Liver (tissue), 9 donors: ENCODE measurements around the gene ZNF512. TPM values are rescaled to one million over a fixed set of nuclear protein-coding genes. Genes with fewer than 3 reads are reported as not detected.
A peak's percentile ranks its signal among the peaks of the same experiment; 100 is the strongest.
"Not testable (repeated sequence)": the region's sequence is repeated elsewhere in the genome, so short reads cannot be mapped to it uniquely, and the experiment has no call there.

Experiments
- DNase-seq: peaks from one replicate; pipeline ENCODE4 v3.0.0-alpha.2; 2017; ENCODE audit warnings: low spot score
- H3K27ac ChIP-seq, 2 donors: one replicate each; pipeline ENCODE4 v1.7.0; 2013; ENCODE audit warnings: inconsistent platforms in 2 of 2, low read length in 2 of 2, control low read depth in 1 of 2, low read depth in 1 of 2, mild to moderate bottlenecking in 1 of 2
- H3K27me3 ChIP-seq, 4 donors: one replicate each; pipeline versions ENCODE4 v1.6.1 to v1.7.0; 2013; ENCODE audit warnings: low read length in 3 of 4, inconsistent platforms in 1 of 4, mild to moderate bottlenecking in 1 of 4, moderate library complexity in 1 of 4; ENCODE audit not compliant: control insufficient read depth in 4 of 4, insufficient read depth in 4 of 4
- H3K36me3 ChIP-seq, 4 donors: one replicate each; pipeline versions ENCODE4 v1.6.1 to v1.7.0; 2013; ENCODE audit warnings: low read length in 3 of 4, mild to moderate bottlenecking in 3 of 4, low read depth in 1 of 4, moderate library complexity in 1 of 4; ENCODE audit not compliant: control insufficient read depth in 4 of 4, insufficient read depth in 3 of 4
- H3K4me1 ChIP-seq, 4 donors: one replicate each; pipeline versions ENCODE4 v1.6.1 to v1.7.0; 2013; ENCODE audit warnings: low read length in 3 of 4, mild to moderate bottlenecking in 3 of 4, moderate library complexity in 1 of 4; ENCODE audit not compliant: control insufficient read depth in 4 of 4, insufficient read depth in 4 of 4
- H3K4me3 ChIP-seq, 3 donors: one replicate each; pipeline versions ENCODE4 v1.6.1 to v1.7.0; 2013; ENCODE audit warnings: low read length in 3 of 3, control low read depth in 1 of 3, low read depth in 1 of 3, mild to moderate bottlenecking in 1 of 3
- H3K9ac ChIP-seq, 2 donors: one replicate each; pipeline ENCODE4 v1.7.0; 2013; ENCODE audit warnings: low read length in 2 of 2, mild to moderate bottlenecking in 2 of 2, moderate library complexity in 2 of 2, control low read depth in 1 of 2, low read depth in 1 of 2
- H3K9me3 ChIP-seq, 4 donors: one replicate each; pipeline versions ENCODE4 v1.6.1 to v1.7.0; 2013; ENCODE audit warnings: low read length in 3 of 4; ENCODE audit not compliant: control insufficient read depth in 4 of 4
- EGR1 ChIP-seq, 2 donors: IDR thresholded peaks; 2 replicates each; pipeline ENCODE4 v1.6.1; 2016 to 2018; ENCODE audit warnings: antibody characterized with exemption in 2 of 2, low read depth in 2 of 2
- FOXA1 ChIP-seq: IDR thresholded peaks from 2 replicates; pipeline ENCODE4 v1.6.1; 2016; ENCODE audit warnings: antibody characterized with exemption
- FOXA2 ChIP-seq: IDR thresholded peaks from 2 replicates; pipeline ENCODE4 v1.6.1; 2016; ENCODE audit warnings: antibody characterized with exemption
- GABPA ChIP-seq, 2 donors: IDR thresholded peaks in 1 of 2; conservative IDR thresholded peaks in 1 of 2; 2 replicates each; pipeline ENCODE4 v1.6.1; 2016; ENCODE audit warnings: antibody characterized with exemption in 2 of 2, mild to moderate bottlenecking in 1 of 2, moderate library complexity in 1 of 2
- HNF4A ChIP-seq, 2 donors: conservative IDR thresholded peaks; 2 replicates each; pipeline ENCODE4 v1.6.1; 2016; ENCODE audit warnings: antibody characterized with exemption in 2 of 2, mild to moderate bottlenecking in 2 of 2
- HNF4G ChIP-seq: IDR thresholded peaks from 2 replicates; pipeline ENCODE4 v1.6.1; 2016; ENCODE audit warnings: antibody characterized with exemption
- NR2F2 ChIP-seq: IDR thresholded peaks from 2 replicates; pipeline ENCODE4 v1.6.1; 2016; ENCODE audit warnings: antibody characterized with exemption
- RAD21 ChIP-seq, 2 donors: IDR thresholded peaks; 2 replicates each; pipeline ENCODE4 v1.6.1; 2016; ENCODE audit warnings: antibody characterized with exemption in 2 of 2, mild to moderate bottlenecking in 2 of 2
- RXRA ChIP-seq, 2 donors: IDR thresholded peaks; 2 replicates each; pipeline ENCODE4 v1.6.1; 2017 to 2018; ENCODE audit warnings: antibody characterized with exemption in 2 of 2, mild to moderate bottlenecking in 1 of 2
- SP1 ChIP-seq: IDR thresholded peaks from 2 replicates; pipeline ENCODE4 v1.6.1; 2018; ENCODE audit warnings: antibody characterized with exemption, mild to moderate bottlenecking
- TAF1 ChIP-seq: conservative IDR thresholded peaks from 2 replicates; pipeline ENCODE4 v1.6.1; 2016; ENCODE audit warnings: antibody characterized with exemption, mild to moderate bottlenecking
- YY1 ChIP-seq: IDR thresholded peaks from 2 replicates; pipeline ENCODE4 v1.6.1; 2016; ENCODE audit warnings: antibody characterized with exemption, mild to moderate bottlenecking
- WGBS: extraction: QIAGEN DNeasy Blood & Tissue Kit; methylation state at CpG from one replicate; pipeline ENCODE4 v1.1.7; 2013; 5-methylcytosine and 5-hydroxymethylcytosine counted together
- polyA plus RNA-seq, 2 donors: library from polyadenylated mRNA; stranded (reverse) in 1 of 2; unstranded in 1 of 2; fragments of 200-250 nt in 1 of 2; fragments of >200 nt in 1 of 2; fragmentation: Nextera tagmentation in 1 of 2; extraction: Ambion mirVana in 1 of 2; gene quantifications; one replicate each; pipeline versions ENCODE4 v1.2.1 to v1.2.3, GENCODE V29; 2013 to 2015
- total RNA-seq, 2 donors: library from RNA; depleted of rRNA; stranded (reverse); fragments of >200 nt; gene quantifications; one replicate each; pipeline ENCODE4 v1.2.3, GENCODE V29; 2014
- TF ChIP-seq, protein P1 (sequence below): fragments of 150-350 bp; IDR thresholded peaks from 2 replicates; pipeline ENCODE4 v1.5.1; 2017; ENCODE audit warnings: improper control_type of control experiment, low read depth, low read length; ENCODE audit not compliant: missing input control
- TF ChIP-seq, protein P2 (sequence below): IDR thresholded peaks from 2 replicates; pipeline ENCODE4 v1.6.1; 2016; ENCODE audit warnings: antibody characterized with exemption
- TF ChIP-seq, protein P3 (sequence below): IDR thresholded peaks from 2 replicates; pipeline ENCODE4 v1.6.1; 2016; ENCODE audit warnings: antibody characterized with exemption, mild to moderate bottlenecking
- TF ChIP-seq, protein P4 (sequence below): IDR thresholded peaks from 2 replicates; pipeline ENCODE4 v1.6.1; 2016; ENCODE audit warnings: antibody characterized with exemption
- donor health status: healthy.
- donor health status: healthy.
- donor health status: healthy.
- donor health status: healthy.
- donor health status: healthy.

ZNF512 gene
- total and polyA plus RNA-seq, 4 donors, result 3.3 to 13.0 (median 7.1) TPM

DNA sequence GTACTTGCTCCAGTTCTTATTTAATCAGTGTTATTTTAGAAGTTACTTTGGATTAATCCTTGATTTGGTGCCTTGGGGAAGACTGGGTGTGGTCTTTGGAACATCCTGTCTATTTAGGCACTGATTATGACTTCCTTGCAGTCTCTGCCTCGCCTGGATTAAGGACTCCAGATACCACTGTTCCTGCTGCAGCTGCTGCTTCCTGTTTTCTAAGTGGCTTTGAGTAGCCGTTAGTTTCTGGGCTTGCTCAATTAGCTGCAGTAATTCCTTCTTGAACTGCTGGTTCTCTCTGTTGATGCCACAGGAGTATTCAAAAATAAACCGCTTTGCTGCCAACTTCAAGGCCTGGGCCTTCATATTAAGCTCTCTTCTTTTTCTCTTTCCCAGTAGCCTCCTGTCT, 44.1 kb downstream of the ZNF512 start:
- Histone ChIP-seq H3K36me3 (peaks cover 5 to 22% (median 13%) of the 10 kb centered on the region in 4 donors), H3K4me1 (peaks cover 0 to 19% (median 14%) of the 10 kb centered on the region in 4 donors)
- WGBS, result 74% methylated on average over 3 of the region's 3 CpGs
- TF ChIP-seq SP1, result peak; percentile 6
- not testable (repeated sequence) for H3K4me3 ChIP-seq, H3K27me3 ChIP-seq, DNase-seq, H3K9ac ChIP-seq, H3K27ac ChIP-seq, H3K9me3 ChIP-seq

DNA sequence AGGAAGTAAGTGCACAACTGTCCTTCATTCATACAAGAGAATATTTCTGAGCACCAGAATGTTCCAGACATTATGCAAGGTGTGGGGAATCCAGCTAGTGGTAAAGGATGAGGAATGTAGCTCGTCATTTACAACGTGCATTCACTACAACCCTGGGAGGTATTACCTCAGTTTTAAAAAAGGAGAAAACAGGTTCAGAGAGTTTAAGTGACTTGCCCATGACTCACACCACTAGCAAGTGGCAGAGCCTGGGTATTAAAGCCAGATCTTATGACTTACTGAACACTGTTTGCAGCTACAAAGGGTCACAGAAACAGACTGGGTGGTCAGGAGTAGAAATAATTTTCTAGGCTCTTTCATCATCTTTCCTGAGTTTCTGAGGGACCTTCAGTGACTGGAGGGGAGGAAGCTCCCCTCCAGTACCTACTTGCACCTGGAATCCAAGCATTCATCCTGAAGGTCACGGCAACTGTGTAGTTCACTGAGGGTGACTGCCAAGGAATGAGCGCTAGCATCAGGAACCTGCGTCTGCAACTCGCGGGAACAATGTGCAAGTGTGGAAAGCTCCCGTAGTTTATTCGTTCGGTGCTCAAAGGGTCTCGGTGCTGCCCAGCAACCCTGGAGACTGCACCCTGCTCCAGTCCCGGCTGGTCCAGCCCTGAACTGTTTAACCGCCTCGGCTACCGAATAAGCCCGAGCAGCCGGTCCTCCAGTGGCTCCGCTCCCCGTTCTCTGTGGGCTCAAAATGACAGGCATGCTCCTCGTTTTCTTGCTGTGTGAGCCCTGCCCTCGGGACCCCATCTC, 45.3 kb downstream of the ZNF512 start:
- 6% methylated on average over 21 of the region's 21 CpGs for WGBS
- Histone ChIP-seq H3K9me3 (no peaks in the 10 kb centered on the region), H3K36me3 (peaks cover 4 to 20% (median 15%) of the 10 kb centered on the region in 4 donors), H3K9ac (peak overlapping the region; percentile 20 to 93), H3K4me3 (peak overlapping the region; percentile 70 to 100 (median 89)), H3K27ac (peak overlapping the region; percentile 32 to 70), H3K27me3 (no peaks in the 10 kb centered on the region), H3K4me1 (peaks cover 0 to 19% (median 14%) of the 10 kb centered on the region in 4 donors)
- DNase-seq, result peak; percentile 43
- no peak for TF ChIP-seq RXRA (IDR thresholded peaks at IDR 0.05)
- TF ChIP-seq EGR1 (IDR thresholded peaks at IDR 0.05; ENCODE audit: low read depth in 2 of 2), result no peak
- TF ChIP-seq YY1, result no peak
- TF ChIP-seq HNF4A (conservative IDR thresholded peaks at IDR 0.05), result no peak
- TF ChIP-seq RAD21 (IDR thresholded peaks at IDR 0.05), result no peak
- TF ChIP-seq SP1, result no peak
- TF ChIP-seq, protein P1, sequence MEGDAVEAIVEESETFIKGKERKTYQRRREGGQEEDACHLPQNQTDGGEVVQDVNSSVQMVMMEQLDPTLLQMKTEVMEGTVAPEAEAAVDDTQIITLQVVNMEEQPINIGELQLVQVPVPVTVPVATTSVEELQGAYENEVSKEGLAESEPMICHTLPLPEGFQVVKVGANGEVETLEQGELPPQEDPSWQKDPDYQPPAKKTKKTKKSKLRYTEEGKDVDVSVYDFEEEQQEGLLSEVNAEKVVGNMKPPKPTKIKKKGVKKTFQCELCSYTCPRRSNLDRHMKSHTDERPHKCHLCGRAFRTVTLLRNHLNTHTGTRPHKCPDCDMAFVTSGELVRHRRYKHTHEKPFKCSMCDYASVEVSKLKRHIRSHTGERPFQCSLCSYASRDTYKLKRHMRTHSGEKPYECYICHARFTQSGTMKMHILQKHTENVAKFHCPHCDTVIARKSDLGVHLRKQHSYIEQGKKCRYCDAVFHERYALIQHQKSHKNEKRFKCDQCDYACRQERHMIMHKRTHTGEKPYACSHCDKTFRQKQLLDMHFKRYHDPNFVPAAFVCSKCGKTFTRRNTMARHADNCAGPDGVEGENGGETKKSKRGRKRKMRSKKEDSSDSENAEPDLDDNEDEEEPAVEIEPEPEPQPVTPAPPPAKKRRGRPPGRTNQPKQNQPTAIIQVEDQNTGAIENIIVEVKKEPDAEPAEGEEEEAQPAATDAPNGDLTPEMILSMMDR, result no peak
- no peak for TF ChIP-seq NR2F2
- no peak for TF ChIP-seq GABPA (IDR thresholded peaks at IDR 0.05 in 1 of 2, conservative IDR thresholded peaks at IDR 0.05 in 1 of 2)
- no peak for TF ChIP-seq HNF4G
- TF ChIP-seq, protein P2, sequence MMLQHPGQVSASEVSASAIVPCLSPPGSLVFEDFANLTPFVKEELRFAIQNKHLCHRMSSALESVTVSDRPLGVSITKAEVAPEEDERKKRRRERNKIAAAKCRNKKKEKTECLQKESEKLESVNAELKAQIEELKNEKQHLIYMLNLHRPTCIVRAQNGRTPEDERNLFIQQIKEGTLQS, result no peak
- TF ChIP-seq FOXA2, result no peak
- TF ChIP-seq, protein P3, sequence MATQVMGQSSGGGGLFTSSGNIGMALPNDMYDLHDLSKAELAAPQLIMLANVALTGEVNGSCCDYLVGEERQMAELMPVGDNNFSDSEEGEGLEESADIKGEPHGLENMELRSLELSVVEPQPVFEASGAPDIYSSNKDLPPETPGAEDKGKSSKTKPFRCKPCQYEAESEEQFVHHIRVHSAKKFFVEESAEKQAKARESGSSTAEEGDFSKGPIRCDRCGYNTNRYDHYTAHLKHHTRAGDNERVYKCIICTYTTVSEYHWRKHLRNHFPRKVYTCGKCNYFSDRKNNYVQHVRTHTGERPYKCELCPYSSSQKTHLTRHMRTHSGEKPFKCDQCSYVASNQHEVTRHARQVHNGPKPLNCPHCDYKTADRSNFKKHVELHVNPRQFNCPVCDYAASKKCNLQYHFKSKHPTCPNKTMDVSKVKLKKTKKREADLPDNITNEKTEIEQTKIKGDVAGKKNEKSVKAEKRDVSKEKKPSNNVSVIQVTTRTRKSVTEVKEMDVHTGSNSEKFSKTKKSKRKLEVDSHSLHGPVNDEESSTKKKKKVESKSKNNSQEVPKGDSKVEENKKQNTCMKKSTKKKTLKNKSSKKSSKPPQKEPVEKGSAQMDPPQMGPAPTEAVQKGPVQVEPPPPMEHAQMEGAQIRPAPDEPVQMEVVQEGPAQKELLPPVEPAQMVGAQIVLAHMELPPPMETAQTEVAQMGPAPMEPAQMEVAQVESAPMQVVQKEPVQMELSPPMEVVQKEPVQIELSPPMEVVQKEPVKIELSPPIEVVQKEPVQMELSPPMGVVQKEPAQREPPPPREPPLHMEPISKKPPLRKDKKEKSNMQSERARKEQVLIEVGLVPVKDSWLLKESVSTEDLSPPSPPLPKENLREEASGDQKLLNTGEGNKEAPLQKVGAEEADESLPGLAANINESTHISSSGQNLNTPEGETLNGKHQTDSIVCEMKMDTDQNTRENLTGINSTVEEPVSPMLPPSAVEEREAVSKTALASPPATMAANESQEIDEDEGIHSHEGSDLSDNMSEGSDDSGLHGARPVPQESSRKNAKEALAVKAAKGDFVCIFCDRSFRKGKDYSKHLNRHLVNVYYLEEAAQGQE, result no peak
- TF ChIP-seq, protein P4, sequence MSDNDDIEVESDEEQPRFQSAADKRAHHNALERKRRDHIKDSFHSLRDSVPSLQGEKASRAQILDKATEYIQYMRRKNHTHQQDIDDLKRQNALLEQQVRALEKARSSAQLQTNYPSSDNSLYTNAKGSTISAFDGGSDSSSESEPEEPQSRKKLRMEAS, result no peak
- no peak for TF ChIP-seq FOXA1
- TF ChIP-seq TAF1, result no peak
